ENCODE data around the gene SPATA21. TPM values are rescaled to one million over a fixed set of nuclear protein-coding genes. Genes with fewer than 3 reads are reported as not detected.

SPATA21 gene
- total and polyA plus RNA-seq, 2 experiments from 2014 or later, result 2.6 TPM; not detected in 1

DNA sequence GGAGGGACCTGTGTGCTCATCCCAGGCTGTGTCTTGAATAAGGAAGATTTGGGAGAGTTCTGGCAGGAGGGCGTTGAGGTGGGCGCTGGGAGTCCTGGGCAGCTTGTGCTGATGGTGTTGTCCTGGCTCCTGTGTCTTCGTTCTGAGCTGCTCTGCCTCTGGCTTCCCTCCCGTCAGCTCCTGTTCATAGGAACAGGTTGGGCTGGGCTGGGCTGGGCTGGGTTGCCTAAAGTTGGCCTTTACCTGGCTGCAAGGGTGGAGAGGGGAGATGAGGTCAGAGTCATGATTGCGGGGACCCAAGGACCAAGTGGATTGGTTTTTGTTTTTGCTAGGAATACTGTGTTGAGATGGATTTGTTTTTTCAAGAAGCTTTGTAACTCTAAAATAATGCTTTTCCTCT lies 12.4 kb upstream of the SPATA21 start:
- Mint-ChIP-seq H3K4me3 (no peak overlapping the region), H3K9me3 (no peaks in the 10 kb centered on the region), H3K27ac (no peak overlapping the region), H3K4me1 (no peaks in the 10 kb centered on the region), H3K27me3 (ENCODE audit: insufficient read depth, low read depth, poor library complexity) (no peaks in the 10 kb centered on the region), H3K36me3 (ENCODE audit: low read depth) (peaks cover 49% of the 10 kb centered on the region)
- Histone ChIP-seq H3K27ac (ENCODE audit: low read depth) (no peak overlapping the region), H3K4me2 (no peak overlapping the region), H3K27me3 (ENCODE audit: insufficient read depth) (no peaks in the 10 kb centered on the region), H3K36me3 (ENCODE audit: insufficient read depth) (peaks cover 8% of the 10 kb centered on the region; the same call in 1 of the 2 replicates), H2AFZ (no peak overlapping the region), H3K9me2 (ENCODE audit: insufficient read depth) (no peaks in the 10 kb centered on the region), H3K4me1 (ENCODE audit: insufficient read depth) (no peaks in the 10 kb centered on the region), H3F3A (replicated peaks; ENCODE audit: low read depth) (no peaks in the 10 kb centered on the region), H4K20me1 (replicated peaks; ENCODE audit: insufficient read depth) (peaks cover 15% of the 10 kb centered on the region; the same call in 1 of the 2 replicates), H3K79me2 (replicated peaks; ENCODE audit: insufficient read depth) (no peaks in the 10 kb centered on the region), H3K4me3 (no peak overlapping the region)
- no peak for TF ChIP-seq STAT1 (IDR thresholded peaks at IDR 0.05; ENCODE audit: unreplicated experiment)
- TF ChIP-seq EZH2phosphoT487 (IDR thresholded peaks at IDR 0.05; ENCODE audit: unreplicated experiment), result no peak
- no peak for TF ChIP-seq CREB1 (CRISPR knock-in tag; IDR thresholded peaks at IDR 0.05; ENCODE audit: low read depth)
- TF ChIP-seq JUNB (IDR thresholded peaks at IDR 0.05; ENCODE audit: unreplicated experiment), result no peak
- TF ChIP-seq ZNF114 (CRISPR knock-in tag; IDR thresholded peaks at IDR 0.05), result no peak
- TF ChIP-seq NANOG (IDR thresholded peaks at IDR 0.05; ENCODE audit: borderline replicate concordance), result no peak
- TF ChIP-seq ZNF331 (CRISPR knock-in tag; IDR thresholded peaks at IDR 0.05; ENCODE audit: low read depth), result no peak
- TF ChIP-seq, protein P1, sequence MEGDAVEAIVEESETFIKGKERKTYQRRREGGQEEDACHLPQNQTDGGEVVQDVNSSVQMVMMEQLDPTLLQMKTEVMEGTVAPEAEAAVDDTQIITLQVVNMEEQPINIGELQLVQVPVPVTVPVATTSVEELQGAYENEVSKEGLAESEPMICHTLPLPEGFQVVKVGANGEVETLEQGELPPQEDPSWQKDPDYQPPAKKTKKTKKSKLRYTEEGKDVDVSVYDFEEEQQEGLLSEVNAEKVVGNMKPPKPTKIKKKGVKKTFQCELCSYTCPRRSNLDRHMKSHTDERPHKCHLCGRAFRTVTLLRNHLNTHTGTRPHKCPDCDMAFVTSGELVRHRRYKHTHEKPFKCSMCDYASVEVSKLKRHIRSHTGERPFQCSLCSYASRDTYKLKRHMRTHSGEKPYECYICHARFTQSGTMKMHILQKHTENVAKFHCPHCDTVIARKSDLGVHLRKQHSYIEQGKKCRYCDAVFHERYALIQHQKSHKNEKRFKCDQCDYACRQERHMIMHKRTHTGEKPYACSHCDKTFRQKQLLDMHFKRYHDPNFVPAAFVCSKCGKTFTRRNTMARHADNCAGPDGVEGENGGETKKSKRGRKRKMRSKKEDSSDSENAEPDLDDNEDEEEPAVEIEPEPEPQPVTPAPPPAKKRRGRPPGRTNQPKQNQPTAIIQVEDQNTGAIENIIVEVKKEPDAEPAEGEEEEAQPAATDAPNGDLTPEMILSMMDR (conservative IDR thresholded peaks at IDR 0.05; ENCODE audit: low read depth in 2 of 2), result no peak
- TF ChIP-seq, protein P2, sequence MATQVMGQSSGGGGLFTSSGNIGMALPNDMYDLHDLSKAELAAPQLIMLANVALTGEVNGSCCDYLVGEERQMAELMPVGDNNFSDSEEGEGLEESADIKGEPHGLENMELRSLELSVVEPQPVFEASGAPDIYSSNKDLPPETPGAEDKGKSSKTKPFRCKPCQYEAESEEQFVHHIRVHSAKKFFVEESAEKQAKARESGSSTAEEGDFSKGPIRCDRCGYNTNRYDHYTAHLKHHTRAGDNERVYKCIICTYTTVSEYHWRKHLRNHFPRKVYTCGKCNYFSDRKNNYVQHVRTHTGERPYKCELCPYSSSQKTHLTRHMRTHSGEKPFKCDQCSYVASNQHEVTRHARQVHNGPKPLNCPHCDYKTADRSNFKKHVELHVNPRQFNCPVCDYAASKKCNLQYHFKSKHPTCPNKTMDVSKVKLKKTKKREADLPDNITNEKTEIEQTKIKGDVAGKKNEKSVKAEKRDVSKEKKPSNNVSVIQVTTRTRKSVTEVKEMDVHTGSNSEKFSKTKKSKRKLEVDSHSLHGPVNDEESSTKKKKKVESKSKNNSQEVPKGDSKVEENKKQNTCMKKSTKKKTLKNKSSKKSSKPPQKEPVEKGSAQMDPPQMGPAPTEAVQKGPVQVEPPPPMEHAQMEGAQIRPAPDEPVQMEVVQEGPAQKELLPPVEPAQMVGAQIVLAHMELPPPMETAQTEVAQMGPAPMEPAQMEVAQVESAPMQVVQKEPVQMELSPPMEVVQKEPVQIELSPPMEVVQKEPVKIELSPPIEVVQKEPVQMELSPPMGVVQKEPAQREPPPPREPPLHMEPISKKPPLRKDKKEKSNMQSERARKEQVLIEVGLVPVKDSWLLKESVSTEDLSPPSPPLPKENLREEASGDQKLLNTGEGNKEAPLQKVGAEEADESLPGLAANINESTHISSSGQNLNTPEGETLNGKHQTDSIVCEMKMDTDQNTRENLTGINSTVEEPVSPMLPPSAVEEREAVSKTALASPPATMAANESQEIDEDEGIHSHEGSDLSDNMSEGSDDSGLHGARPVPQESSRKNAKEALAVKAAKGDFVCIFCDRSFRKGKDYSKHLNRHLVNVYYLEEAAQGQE (IDR thresholded peaks at IDR 0.05; ENCODE audit: unreplicated experiment), result no peak
- TF ChIP-seq, protein P3, sequence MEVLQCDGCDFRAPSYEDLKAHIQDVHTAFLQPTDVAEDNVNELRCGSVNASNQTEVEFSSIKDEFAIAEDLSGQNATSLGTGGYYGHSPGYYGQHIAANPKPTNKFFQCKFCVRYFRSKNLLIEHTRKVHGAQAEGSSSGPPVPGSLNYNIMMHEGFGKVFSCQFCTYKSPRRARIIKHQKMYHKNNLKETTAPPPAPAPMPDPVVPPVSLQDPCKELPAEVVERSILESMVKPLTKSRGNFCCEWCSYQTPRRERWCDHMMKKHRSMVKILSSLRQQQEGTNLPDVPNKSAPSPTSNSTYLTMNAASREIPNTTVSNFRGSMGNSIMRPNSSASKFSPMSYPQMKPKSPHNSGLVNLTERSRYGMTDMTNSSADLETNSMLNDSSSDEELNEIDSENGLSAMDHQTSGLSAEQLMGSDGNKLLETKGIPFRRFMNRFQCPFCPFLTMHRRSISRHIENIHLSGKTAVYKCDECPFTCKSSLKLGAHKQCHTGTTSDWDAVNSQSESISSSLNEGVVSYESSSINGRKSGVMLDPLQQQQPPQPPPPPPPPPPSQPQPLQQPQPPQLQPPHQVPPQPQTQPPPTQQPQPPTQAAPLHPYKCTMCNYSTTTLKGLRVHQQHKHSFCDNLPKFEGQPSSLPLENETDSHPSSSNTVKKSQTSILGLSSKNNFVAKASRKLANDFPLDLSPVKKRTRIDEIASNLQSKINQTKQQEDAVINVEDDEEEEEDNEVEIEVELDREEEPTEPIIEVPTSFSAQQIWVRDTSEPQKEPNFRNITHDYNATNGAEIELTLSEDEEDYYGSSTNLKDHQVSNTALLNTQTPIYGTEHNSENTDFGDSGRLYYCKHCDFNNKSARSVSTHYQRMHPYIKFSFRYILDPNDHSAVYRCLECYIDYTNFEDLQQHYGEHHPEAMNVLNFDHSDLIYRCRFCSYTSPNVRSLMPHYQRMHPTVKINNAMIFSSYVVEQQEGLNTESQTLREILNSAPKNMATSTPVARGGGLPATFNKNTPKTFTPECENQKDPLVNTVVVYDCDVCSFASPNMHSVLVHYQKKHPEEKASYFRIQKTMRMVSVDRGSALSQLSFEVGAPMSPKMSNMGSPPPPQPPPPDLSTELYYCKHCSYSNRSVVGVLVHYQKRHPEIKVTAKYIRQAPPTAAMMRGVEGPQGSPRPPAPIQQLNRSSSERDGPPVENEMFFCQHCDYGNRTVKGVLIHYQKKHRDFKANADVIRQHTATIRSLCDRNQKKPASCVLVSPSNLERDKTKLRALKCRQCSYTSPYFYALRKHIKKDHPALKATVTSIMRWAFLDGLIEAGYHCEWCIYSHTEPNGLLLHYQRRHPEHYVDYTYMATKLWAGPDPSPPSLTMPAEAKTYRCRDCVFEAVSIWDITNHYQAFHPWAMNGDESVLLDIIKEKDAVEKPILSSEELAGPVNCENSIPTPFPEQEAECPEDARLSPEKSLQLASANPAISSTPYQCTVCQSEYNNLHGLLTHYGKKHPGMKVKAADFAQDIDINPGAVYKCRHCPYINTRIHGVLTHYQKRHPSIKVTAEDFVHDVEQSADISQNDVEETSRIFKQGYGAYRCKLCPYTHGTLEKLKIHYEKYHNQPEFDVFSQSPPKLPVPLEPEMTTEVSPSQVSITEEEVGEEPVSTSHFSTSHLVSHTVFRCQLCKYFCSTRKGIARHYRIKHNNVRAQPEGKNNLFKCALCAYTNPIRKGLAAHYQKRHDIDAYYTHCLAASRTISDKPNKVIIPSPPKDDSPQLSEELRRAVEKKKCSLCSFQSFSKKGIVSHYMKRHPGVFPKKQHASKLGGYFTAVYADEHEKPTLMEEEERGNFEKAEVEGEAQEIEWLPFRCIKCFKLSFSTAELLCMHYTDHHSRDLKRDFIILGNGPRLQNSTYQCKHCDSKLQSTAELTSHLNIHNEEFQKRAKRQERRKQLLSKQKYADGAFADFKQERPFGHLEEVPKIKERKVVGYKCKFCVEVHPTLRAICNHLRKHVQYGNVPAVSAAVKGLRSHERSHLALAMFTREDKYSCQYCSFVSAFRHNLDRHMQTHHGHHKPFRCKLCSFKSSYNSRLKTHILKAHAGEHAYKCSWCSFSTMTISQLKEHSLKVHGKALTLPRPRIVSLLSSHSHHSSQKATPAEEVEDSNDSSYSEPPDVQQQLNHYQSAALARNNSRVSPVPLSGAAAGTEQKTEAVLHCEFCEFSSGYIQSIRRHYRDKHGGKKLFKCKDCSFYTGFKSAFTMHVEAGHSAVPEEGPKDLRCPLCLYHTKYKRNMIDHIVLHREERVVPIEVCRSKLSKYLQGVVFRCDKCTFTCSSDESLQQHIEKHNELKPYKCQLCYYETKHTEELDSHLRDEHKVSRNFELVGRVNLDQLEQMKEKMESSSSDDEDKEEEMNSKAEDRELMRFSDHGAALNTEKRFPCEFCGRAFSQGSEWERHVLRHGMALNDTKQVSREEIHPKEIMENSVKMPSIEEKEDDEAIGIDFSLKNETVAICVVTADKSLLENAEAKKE (CRISPR knock-in tag; IDR thresholded peaks at IDR 0.05), result no peak
- TF ChIP-seq, protein P4, sequence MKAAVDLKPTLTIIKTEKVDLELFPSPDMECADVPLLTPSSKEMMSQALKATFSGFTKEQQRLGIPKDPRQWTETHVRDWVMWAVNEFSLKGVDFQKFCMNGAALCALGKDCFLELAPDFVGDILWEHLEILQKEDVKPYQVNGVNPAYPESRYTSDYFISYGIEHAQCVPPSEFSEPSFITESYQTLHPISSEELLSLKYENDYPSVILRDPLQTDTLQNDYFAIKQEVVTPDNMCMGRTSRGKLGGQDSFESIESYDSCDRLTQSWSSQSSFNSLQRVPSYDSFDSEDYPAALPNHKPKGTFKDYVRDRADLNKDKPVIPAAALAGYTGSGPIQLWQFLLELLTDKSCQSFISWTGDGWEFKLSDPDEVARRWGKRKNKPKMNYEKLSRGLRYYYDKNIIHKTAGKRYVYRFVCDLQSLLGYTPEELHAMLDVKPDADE (IDR thresholded peaks at IDR 0.05), result no peak
- TF ChIP-seq POLR2AphosphoS5 (IDR thresholded peaks at IDR 0.05; ENCODE audit: low read depth), result no peak
- TF ChIP-seq EZH2 (IDR thresholded peaks at IDR 0.05; ENCODE audit: low read depth, unreplicated experiment), result no peak
- ATAC-seq (no peak), DNase-seq (ENCODE audit: low spot score) (no peak)
